Endodermal cell (in vitro differentiated cells): ENCODE results near the gene PALLD. TPM values are rescaled to one million over a fixed set of nuclear protein-coding genes. Genes with fewer than 3 reads are reported as not detected.

Source experiments
- DNase-seq: peaks from one replicate; pipeline ENCODE4 v3.0.0-alpha.2; 2017
- H3K27ac ChIP-seq: 2 replicates; pipeline ENCODE4 v1.5.1; 2013; ENCODE audit warnings: mild to moderate bottlenecking, low read depth, low read length, moderate library complexity
- H3K27me3 ChIP-seq: 2 replicates; pipeline ENCODE4 v1.6.1; 2013; ENCODE audit warnings: mild to moderate bottlenecking, low read length, moderate library complexity; ENCODE audit not compliant: insufficient read depth, control insufficient read depth, poor library complexity, severe bottlenecking
- H3K36me3 ChIP-seq: 2 replicates; pipeline ENCODE4 v1.7.0; 2013; ENCODE audit warnings: mild to moderate bottlenecking, low read length, moderate library complexity; ENCODE audit not compliant: control insufficient read depth, insufficient read depth
- H3K4me1 ChIP-seq: one replicate; pipeline ENCODE4 v1.7.0; 2013; ENCODE audit warnings: low read length; ENCODE audit not compliant: control insufficient read depth, insufficient read depth
- H3K4me3 ChIP-seq: 2 replicates; pipeline ENCODE4 v1.5.1; 2013; ENCODE audit warnings: mild to moderate bottlenecking, low read length, moderate library complexity
- H3K9ac ChIP-seq: 2 replicates; pipeline ENCODE4 v1.6.1; 2013; ENCODE audit warnings: mild to moderate bottlenecking, low read length, moderate library complexity; ENCODE audit not compliant: poor library complexity, severe bottlenecking; ENCODE audit errors: extremely low read depth
- H3K9me3 ChIP-seq: 2 replicates; pipeline ENCODE4 v1.6.1; 2013; ENCODE audit warnings: mild to moderate bottlenecking, low read length, moderate library complexity; ENCODE audit not compliant: control insufficient read depth
- H3K27ac Mint-ChIP-seq: 2 replicates; pipeline ENCODE4 v1.8.0; 2020; ENCODE audit warnings: mixed read lengths
- H3K27me3 Mint-ChIP-seq: 2 replicates; pipeline ENCODE4 v1.8.0; 2021; ENCODE audit warnings: mild to moderate bottlenecking, mixed read lengths; ENCODE audit not compliant: insufficient read depth
- H3K36me3 Mint-ChIP-seq: 2 replicates; pipeline ENCODE4 v1.8.0; 2020; ENCODE audit warnings: low read depth, mixed read lengths
- H3K4me1 Mint-ChIP-seq: 2 replicates; pipeline ENCODE4 v1.8.0; 2020; ENCODE audit warnings: mixed read lengths
- H3K4me3 Mint-ChIP-seq: 2 replicates; pipeline ENCODE4 v1.8.0; 2020; ENCODE audit warnings: mild to moderate bottlenecking, moderate library complexity, mixed read lengths
- H3K9me3 Mint-ChIP-seq: 2 replicates; pipeline ENCODE4 v1.8.0; 2020; ENCODE audit warnings: mild to moderate bottlenecking, mixed read lengths
- WGBS, 2 experiments: methylation state at CpG; one replicate each; pipeline versions ENCODE4 v1.1.5 to v1.1.7; 2013; ENCODE audit warnings: missing lambda C conversion rate in 2 of 2, mixed read lengths in 1 of 2; ENCODE audit not compliant: insufficient coverage in 1 of 2, insufficient read length in 1 of 2; 5-methylcytosine and 5-hydroxymethylcytosine counted together
- total RNA-seq, 2 donors: library from RNA; stranded (reverse); fragmentation: NEBNext Ultra II Directional in 1 of 2; extraction: Animal tissue kit (Norgen Biotek cat#: 25700) in 1 of 2; gene quantifications; 2 replicates in 1 of 2; 3 replicates in 1 of 2; pipeline ENCODE4 v1.2.1, GENCODE V29; 2021
- TF ChIP-seq, protein P1 (sequence below): fragments of 200-600 bp; sonication (generic); conservative IDR thresholded peaks from 2 replicates; pipeline ENCODE4 v1.5.0; 2021; ENCODE audit warnings: antibody characterized with exemption, mild to moderate bottlenecking

The PALLD gene
- total RNA-seq, 2 donors from 2014 or later, result 51.8 to 86.7 TPM

DNA sequence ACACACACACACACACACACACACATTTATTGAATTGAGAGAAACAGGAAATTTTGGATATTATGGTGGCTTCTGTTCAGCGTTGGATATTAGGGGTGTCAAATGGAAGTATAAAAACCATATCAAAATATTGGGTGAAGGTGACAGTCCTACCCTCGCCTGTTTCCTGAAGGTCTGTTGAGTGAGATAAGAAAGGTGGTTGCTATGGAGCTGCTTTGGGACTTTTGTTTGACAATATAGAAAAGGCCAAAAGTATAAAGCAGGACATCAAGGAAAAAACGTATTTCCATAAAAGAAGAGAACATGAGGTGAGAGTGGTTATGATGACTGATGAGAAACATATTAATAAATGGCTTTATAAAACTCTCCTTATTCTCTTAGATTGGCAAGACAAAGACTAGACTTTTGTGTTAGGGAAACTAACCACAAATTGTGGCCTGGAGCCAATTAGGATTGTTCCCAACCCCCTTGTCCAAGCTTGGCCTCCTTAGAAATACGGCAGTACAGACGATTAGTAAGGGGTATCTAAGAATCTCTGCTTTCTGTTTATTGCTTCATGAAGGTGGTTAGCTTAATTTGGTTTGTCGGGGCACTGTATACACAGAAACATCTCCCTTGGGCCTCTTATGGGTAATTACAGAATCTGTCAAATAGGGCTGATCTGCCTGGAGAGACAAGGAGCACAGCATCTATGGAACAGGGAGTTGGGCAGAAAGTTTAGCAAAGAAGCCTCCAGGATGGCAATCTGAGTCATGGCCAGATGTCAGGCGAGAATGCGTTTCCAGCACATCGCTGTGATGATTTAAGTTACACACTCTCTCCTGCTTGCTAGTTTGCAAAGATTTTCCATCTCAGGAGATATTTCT is 315.2 kb downstream of the PALLD start:
- Histone ChIP-seq H3K9ac (no peak overlapping the region), H3K27ac (no peak overlapping the region), H3K9me3 (no peaks in the 10 kb centered on the region), H3K27me3 (no peaks in the 10 kb centered on the region), H3K4me3 (no peak overlapping the region), H3K36me3 (no peaks in the 10 kb centered on the region), H3K4me1 (peaks cover 13% of the 10 kb centered on the region)
- 87 to 95% methylated on average over 9 of the region's 9 CpGs for WGBS, 2 experiments
- Mint-ChIP-seq H3K36me3 (no peaks in the 10 kb centered on the region), H3K4me1 (peaks cover 31% of the 10 kb centered on the region), H3K27me3 (peaks cover 2% of the 10 kb centered on the region), H3K27ac (no peak overlapping the region), H3K4me3 (no peak overlapping the region), H3K9me3 (no peaks in the 10 kb centered on the region)
- TF ChIP-seq, protein P1, sequence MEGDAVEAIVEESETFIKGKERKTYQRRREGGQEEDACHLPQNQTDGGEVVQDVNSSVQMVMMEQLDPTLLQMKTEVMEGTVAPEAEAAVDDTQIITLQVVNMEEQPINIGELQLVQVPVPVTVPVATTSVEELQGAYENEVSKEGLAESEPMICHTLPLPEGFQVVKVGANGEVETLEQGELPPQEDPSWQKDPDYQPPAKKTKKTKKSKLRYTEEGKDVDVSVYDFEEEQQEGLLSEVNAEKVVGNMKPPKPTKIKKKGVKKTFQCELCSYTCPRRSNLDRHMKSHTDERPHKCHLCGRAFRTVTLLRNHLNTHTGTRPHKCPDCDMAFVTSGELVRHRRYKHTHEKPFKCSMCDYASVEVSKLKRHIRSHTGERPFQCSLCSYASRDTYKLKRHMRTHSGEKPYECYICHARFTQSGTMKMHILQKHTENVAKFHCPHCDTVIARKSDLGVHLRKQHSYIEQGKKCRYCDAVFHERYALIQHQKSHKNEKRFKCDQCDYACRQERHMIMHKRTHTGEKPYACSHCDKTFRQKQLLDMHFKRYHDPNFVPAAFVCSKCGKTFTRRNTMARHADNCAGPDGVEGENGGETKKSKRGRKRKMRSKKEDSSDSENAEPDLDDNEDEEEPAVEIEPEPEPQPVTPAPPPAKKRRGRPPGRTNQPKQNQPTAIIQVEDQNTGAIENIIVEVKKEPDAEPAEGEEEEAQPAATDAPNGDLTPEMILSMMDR, result no peak
- no peak for DNase-seq

DNA sequence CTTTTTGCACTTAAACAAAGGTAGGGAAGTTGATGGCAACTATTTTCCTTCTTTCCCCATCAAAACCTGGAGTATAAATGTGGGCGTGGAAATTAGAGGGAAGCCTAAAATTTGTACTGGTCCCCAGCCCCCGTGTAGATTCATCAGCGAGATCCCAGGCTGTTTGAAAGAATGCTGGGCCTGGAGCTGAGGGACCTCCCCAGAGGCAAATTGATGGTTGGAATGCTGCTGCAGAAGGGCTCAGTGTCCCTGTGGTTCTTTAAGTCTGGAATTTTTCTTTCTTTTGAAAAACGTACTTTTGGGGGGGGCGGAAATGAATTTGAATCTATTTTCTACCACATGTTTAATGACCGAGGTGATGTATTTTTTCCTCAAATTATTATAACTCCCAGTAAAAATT is 316.0 kb downstream of the PALLD start:
- WGBS, 2 experiments, result 33 to 67% methylated on average over 2 to 5 of the region's 6 CpGs
- Mint-ChIP-seq H3K4me1 (peaks cover 36% of the 10 kb centered on the region), H3K9me3 (no peaks in the 10 kb centered on the region), H3K4me3 (no peak overlapping the region), H3K27me3 (peaks cover 2% of the 10 kb centered on the region), H3K27ac (no peak overlapping the region), H3K36me3 (no peaks in the 10 kb centered on the region)
- DNase-seq, result no peak
- no peaks in the 10 kb centered on the region for H3K36me3 ChIP-seq
- no peak overlapping the region for H3K9ac ChIP-seq
- H3K4me3 ChIP-seq, result no peak overlapping the region
- no peaks in the 10 kb centered on the region for H3K27me3 ChIP-seq
- TF ChIP-seq, protein P1, result no peak
- no peaks in the 10 kb centered on the region for H3K9me3 ChIP-seq
- no peak overlapping the region for H3K27ac ChIP-seq
- H3K4me1 ChIP-seq, result peaks cover 13% of the 10 kb centered on the region

DNA sequence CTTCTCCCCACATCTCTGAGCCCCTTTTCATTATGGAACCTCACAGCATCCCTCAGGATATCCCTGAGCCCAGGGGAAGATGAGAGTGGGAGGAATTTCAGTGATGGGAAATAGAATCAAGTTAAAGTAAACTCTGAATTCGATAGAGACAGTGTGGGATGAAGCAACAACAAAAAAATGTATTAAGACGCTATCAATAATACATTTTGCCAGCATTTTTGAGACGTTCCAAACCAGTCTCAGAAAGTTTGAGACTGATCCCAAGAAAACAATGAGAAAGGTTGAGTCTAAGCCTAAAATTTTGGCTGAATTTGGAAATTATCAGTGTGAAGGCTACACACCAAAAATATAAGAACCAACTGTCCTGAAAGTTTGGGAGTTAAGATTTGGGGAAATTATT is 317.0 kb downstream of the PALLD start:
- Mint-ChIP-seq H3K9me3 (no peaks in the 10 kb centered on the region), H3K4me3 (no peak overlapping the region), H3K27ac (no peak overlapping the region), H3K36me3 (no peaks in the 10 kb centered on the region), H3K27me3 (peaks cover 2% of the 10 kb centered on the region), H3K4me1 (peaks cover 36% of the 10 kb centered on the region)
- 91 to 95% methylated on average over 3 of the region's 3 CpGs for WGBS, 2 experiments
- TF ChIP-seq, protein P1, result no peak
- no peaks in the 10 kb centered on the region for H3K9me3 ChIP-seq
- peaks cover 13% of the 10 kb centered on the region for H3K4me1 ChIP-seq
- no peak overlapping the region for H3K4me3 ChIP-seq
- H3K36me3 ChIP-seq, result no peaks in the 10 kb centered on the region
- no peak for DNase-seq
- no peak overlapping the region for H3K27ac ChIP-seq
- H3K27me3 ChIP-seq, result no peaks in the 10 kb centered on the region
- H3K9ac ChIP-seq, result no peak overlapping the region
